HEK293T (cell line): ENCODE measurements around the gene SLC25A52.

Source experiments
- ARNT ChIP-seq: fragments of 450-650 bp; IDR thresholded peaks from 2 replicates; pipeline ENCODE4 v1.6.1; 2017; ENCODE audit warnings: mild to moderate bottlenecking
- BHLHE40 ChIP-seq: fragments of 450-650 bp; IDR thresholded peaks from 2 replicates; pipeline ENCODE4 v1.6.1; 2016; ENCODE audit warnings: mild to moderate bottlenecking, moderate library complexity, borderline replicate concordance
- FOXA1 ChIP-seq: fragments of 450-650 bp; IDR thresholded peaks from 2 replicates; pipeline ENCODE4 v1.6.1; 2016; ENCODE audit warnings: mild to moderate bottlenecking
- FOXK2 ChIP-seq: fragments of 450-650 bp; IDR thresholded peaks from 2 replicates; pipeline ENCODE4 v1.6.1; 2016; ENCODE audit warnings: mild to moderate bottlenecking
- FOXM1 ChIP-seq: fragments of 450-650 bp; IDR thresholded peaks from 2 replicates; pipeline ENCODE4 v1.6.1; 2017; ENCODE audit warnings: mild to moderate bottlenecking, borderline replicate concordance
- HDGF ChIP-seq: fragments of 450-650 bp; IDR thresholded peaks from 2 replicates; pipeline ENCODE4 v1.6.1; 2017; ENCODE audit warnings: antibody characterized with exemption, borderline replicate concordance
- L3MBTL2 ChIP-seq: fragments of 450-650 bp; conservative IDR thresholded peaks from 2 replicates; pipeline ENCODE4 v1.6.1; 2016; ENCODE audit warnings: mild to moderate bottlenecking
- LEF1 ChIP-seq: fragments of 450-650 bp; IDR thresholded peaks from 2 replicates; pipeline ENCODE4 v1.6.1; 2017; ENCODE audit warnings: mild to moderate bottlenecking, borderline replicate concordance
- NFRKB ChIP-seq: fragments of 450-650 bp; IDR thresholded peaks from 2 replicates; pipeline ENCODE4 v1.6.1; 2016; ENCODE audit warnings: mild to moderate bottlenecking, moderate library complexity
- SP1 ChIP-seq: fragments of 450-650 bp; IDR thresholded peaks from 2 replicates; pipeline ENCODE4 v1.6.1; 2017
- SUZ12 ChIP-seq: fragments of 450-650 bp; IDR thresholded peaks from 2 replicates; pipeline ENCODE4 v1.6.1; 2016; ENCODE audit warnings: mild to moderate bottlenecking
- TF ChIP-seq, protein P1 (sequence below): fragments of 450-650 bp; IDR thresholded peaks from 2 replicates; pipeline ENCODE4 v1.6.1; 2016

DNA sequence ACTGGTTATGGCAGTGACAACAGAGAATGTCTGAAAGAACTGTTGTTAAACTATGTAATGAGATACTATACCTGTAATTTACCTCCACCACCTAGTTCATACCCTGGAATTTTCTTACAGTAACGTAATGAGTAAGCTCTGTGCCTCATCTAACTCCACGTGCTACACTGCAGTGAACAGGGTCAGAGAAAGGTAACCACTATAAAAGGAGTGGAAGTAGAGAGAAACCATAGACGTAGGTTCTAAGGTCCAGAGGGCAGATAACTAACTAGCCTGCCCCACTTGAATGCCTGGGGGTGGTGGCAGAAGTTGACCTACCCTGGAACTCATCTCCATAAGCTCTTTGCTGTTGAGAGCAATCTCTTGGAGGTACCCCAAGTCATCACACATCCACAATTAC lies 44.3 kb downstream of the SLC25A52 start:
- TF ChIP-seq LEF1 (no peak), SUZ12 (no peak), NFRKB (no peak), L3MBTL2 (no peak), FOXA1 (no peak), BHLHE40 (no peak), HDGF (no peak), FOXK2 (no peak), FOXM1 (no peak), SP1 (no peak), ARNT (no peak)
- TF ChIP-seq, protein P1, sequence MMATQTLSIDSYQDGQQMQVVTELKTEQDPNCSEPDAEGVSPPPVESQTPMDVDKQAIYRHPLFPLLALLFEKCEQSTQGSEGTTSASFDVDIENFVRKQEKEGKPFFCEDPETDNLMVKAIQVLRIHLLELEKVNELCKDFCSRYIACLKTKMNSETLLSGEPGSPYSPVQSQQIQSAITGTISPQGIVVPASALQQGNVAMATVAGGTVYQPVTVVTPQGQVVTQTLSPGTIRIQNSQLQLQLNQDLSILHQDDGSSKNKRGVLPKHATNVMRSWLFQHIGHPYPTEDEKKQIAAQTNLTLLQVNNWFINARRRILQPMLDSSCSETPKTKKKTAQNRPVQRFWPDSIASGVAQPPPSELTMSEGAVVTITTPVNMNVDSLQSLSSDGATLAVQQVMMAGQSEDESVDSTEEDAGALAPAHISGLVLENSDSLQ: no peak
